Activated B cell treated with CpG ODN at 0.5 μM for 24 hours (primary cell): ENCODE measurements around the gene SH3TC1. TPM values are rescaled to one million over a fixed set of nuclear protein-coding genes. Genes with fewer than 3 reads are reported as not detected.

Experiments
- ATAC-seq: fragments of 200-7000 bp; cut with Tn5 transposase; one replicate; pipeline ENCODE4 v1.10.0; 2021; ENCODE audit warnings: low read depth, mild to moderate bottlenecking, moderate library complexity
- CTCF ChIA-PET: fragments of 350-600 bp; sonication (Branson Sonifier 250); formaldehyde crosslinking; loops from one replicate; lab custom pipeline; 2021; ENCODE audit warnings: antibody characterized with exemption; lab: Charles Lee
- POLR2A ChIA-PET: fragments of 350-600 bp; sonication (Branson Sonifier 250); formaldehyde crosslinking; loops from one replicate; lab custom pipeline; 2021; ENCODE audit warnings: antibody characterized with exemption; lab: Charles Lee
- DNase-seq: peaks from one replicate; pipeline ENCODE4 v3.0.0; 2022
- H3K27ac Mint-ChIP-seq: one replicate; pipeline ENCODE4 v1.8.0; 2020; ENCODE audit warnings: mixed read lengths
- H3K27me3 Mint-ChIP-seq: one replicate; pipeline ENCODE4 v1.8.0; 2021; ENCODE audit warnings: mixed read lengths
- H3K36me3 Mint-ChIP-seq: one replicate; pipeline ENCODE4 v1.8.0; 2021; ENCODE audit warnings: low read depth, mixed read lengths
- H3K4me1 Mint-ChIP-seq: one replicate; pipeline ENCODE4 v1.8.0; 2021; ENCODE audit warnings: mixed read lengths
- H3K4me3 Mint-ChIP-seq: one replicate; pipeline ENCODE4 v1.8.0; 2020; ENCODE audit warnings: mild to moderate bottlenecking, mixed read lengths
- H3K9me3 Mint-ChIP-seq: one replicate; pipeline ENCODE4 v1.8.0; 2020; ENCODE audit warnings: mixed read lengths
- intact Hi-C: fragments of 100-400 bp; cut with micrococcal nuclease; formaldehyde crosslinking; loops from one replicate; pipeline ENCODE4 v1.15.1; 2024
- total RNA-seq: library from RNA; stranded (reverse); gene quantifications from 2 replicates; pipeline ENCODE4 v1.2.3, GENCODE V29; 2022
- TF ChIP-seq, protein P1 (sequence below): fragments of 200-600 bp; IDR thresholded peaks from one replicate; pipeline ENCODE4 v1.8.0; 2022; ENCODE audit warnings: antibody characterized with exemption, mild to moderate bottlenecking

The SH3TC1 gene
- total RNA-seq, 1 donor from 2014 or later, result 135 TPM

DNA sequence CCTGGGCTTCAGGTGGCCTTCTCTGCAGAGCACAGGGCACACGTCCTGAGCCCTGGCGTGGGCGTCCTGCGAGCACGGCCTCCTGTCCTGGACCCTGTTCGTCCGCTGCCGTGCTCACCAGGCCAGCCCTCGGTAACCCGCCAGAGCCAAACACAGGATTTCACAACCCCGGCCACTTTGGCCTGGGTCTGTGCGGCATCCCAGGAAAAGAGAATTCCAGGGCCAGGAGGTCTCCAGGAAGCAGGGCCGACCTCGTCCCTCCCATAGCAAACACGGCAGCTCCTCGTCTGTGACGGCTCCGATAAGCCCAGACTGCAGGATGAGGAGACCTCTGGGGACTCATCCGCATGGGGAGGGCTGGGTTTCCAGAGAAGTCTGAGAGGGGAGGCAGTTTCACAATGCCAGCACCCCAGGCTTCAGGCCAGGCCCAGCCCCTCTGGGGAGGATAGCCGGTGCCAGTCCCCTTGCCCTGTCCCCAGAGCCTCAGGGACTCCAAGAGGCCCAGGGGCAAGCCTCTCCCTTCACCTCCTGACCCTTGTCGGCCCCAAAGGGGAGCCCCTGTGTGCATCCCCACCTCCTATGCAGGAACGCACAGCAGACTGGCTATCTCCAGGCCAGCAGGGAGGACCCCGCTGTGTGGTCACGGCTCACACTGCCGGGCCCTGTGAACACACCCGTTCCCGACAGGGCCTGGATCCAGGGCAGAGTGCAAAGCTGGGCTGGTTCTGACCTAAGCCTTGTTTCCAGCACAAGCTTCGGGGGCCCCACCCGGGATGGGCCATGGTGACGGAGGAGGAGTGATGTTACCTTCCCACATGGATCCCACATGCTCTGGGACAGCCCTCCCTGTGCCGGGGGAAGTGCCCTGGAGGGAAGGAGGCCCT lies 48.2 kb downstream of the SH3TC1 start:
- Mint-ChIP-seq H3K27ac (no peak overlapping the region), H3K27me3 (no peaks in the 10 kb centered on the region), H3K9me3 (no peaks in the 10 kb centered on the region), H3K4me1 (peaks cover under 1% of the 10 kb centered on the region), H3K4me3 (no peak overlapping the region), H3K36me3 (peaks cover 3% of the 10 kb centered on the region)
- TF ChIP-seq, protein P1, sequence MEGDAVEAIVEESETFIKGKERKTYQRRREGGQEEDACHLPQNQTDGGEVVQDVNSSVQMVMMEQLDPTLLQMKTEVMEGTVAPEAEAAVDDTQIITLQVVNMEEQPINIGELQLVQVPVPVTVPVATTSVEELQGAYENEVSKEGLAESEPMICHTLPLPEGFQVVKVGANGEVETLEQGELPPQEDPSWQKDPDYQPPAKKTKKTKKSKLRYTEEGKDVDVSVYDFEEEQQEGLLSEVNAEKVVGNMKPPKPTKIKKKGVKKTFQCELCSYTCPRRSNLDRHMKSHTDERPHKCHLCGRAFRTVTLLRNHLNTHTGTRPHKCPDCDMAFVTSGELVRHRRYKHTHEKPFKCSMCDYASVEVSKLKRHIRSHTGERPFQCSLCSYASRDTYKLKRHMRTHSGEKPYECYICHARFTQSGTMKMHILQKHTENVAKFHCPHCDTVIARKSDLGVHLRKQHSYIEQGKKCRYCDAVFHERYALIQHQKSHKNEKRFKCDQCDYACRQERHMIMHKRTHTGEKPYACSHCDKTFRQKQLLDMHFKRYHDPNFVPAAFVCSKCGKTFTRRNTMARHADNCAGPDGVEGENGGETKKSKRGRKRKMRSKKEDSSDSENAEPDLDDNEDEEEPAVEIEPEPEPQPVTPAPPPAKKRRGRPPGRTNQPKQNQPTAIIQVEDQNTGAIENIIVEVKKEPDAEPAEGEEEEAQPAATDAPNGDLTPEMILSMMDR, result no peak
- intact Hi-C loops, result no loop called here
- no peak for ATAC-seq
- ChIA-PET CTCF (no interaction called here), POLR2A (no interaction called here)
- DNase-seq, result no peak

DNA sequence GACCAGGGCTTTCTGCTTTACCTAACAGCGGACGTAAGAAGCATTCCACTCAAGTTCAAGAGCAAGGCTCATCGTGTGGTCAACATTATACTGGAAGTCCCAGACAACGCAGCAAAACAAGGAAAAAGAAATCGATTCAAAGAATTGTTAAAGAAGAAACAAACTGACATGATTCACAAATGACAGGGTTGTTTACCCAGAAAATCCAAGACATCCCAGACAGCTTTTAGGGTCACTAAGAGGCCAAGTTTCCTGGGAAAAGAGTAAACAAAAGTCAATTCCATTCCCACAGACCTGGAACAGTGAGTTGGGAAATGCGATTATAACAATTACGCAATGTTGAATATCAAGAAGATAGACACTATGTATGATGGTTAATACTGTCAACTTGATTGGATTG lies 49.0 kb downstream of the SH3TC1 start:
- Mint-ChIP-seq H3K27me3 (no peaks in the 10 kb centered on the region), H3K27ac (no peak overlapping the region), H3K36me3 (no peaks in the 10 kb centered on the region), H3K4me1 (no peaks in the 10 kb centered on the region), H3K9me3 (no peaks in the 10 kb centered on the region), H3K4me3 (no peak overlapping the region)
- ChIA-PET POLR2A (no interaction called here), CTCF (no interaction called here)
- ATAC-seq (no peak), DNase-seq (no peak)
- intact Hi-C loops, result no loop called here
- TF ChIP-seq, protein P1, result no peak

GRCh38 chr4:8250227-8250626 lies 51.1 kb downstream of the SH3TC1 start:
- Mint-ChIP-seq H3K4me1 (no peaks in the 10 kb centered on the region), H3K4me3 (no peak overlapping the region), H3K36me3 (no peaks in the 10 kb centered on the region), H3K27ac (no peak overlapping the region), H3K9me3 (no peaks in the 10 kb centered on the region), H3K27me3 (no peaks in the 10 kb centered on the region)
- ChIA-PET CTCF (interaction anchor here (1.4 kb wide), 1 partner anchor 8 kb away, joined by 5 read pairs; no protein-coding TSS in a partner anchor), POLR2A (no interaction called here)
- intact Hi-C loops, result no loop called here
- DNase-seq (no peak), ATAC-seq (no peak)
- TF ChIP-seq, protein P1, result no peak

DNA sequence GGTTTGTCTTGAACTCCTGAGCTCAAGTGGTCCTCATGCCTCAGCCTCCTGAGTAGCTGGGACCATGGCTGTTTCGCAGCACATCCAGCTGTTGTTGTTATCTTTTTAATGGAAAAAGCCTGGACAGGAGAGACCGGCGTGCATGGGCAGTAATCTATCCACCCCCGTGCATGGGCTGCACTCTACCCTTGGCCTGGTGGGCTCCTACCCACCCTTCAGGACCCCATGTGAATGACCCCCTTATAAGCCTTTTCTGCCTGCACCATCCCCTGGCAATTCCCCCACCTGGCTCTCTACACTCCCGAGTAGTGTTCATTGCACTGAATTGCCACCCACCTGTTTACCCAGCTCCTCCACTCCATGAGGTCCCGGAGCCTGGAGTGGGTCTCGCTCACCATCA lies 51.5 kb downstream of the SH3TC1 start:
- DNase-seq (no peak), ATAC-seq (no peak)
- no peaks in the 10 kb centered on the region for H3K9me3 Mint-ChIP-seq
- ChIA-PET POLR2A (no interaction called here), CTCF (interaction anchor here (1.4 kb wide), 1 partner anchor 8 kb away, joined by 5 read pairs; no protein-coding TSS in a partner anchor)
- H3K4me1 Mint-ChIP-seq, result no peaks in the 10 kb centered on the region
- TF ChIP-seq, protein P1, result no peak
- no peaks in the 10 kb centered on the region for H3K27me3 Mint-ChIP-seq
- no peak overlapping the region for H3K4me3 Mint-ChIP-seq
- no peaks in the 10 kb centered on the region for H3K36me3 Mint-ChIP-seq
- intact Hi-C loops, result no loop called here
- H3K27ac Mint-ChIP-seq, result no peak overlapping the region

GRCh38 chr4:8251110-8251883 lies 52.2 kb downstream of the SH3TC1 start:
- intact Hi-C loops, result no loop called here
- DNase-seq (no peak), ATAC-seq (no peak)
- ChIA-PET CTCF (interaction anchor here (1.4 kb wide), 1 partner anchor 9 kb away, joined by 5 read pairs; no protein-coding TSS in a partner anchor), POLR2A (no interaction called here)
- H3K4me3 Mint-ChIP-seq, result no peak overlapping the region
- no peaks in the 10 kb centered on the region for H3K9me3 Mint-ChIP-seq
- H3K27me3 Mint-ChIP-seq, result no peaks in the 10 kb centered on the region
- H3K4me1 Mint-ChIP-seq, result no peaks in the 10 kb centered on the region
- no peak overlapping the region for H3K27ac Mint-ChIP-seq
- H3K36me3 Mint-ChIP-seq, result no peaks in the 10 kb centered on the region
- TF ChIP-seq, protein P1, result no peak
